ENCODE results near the gene PPP4R4. TPM values are rescaled to one million over a fixed set of nuclear protein-coding genes. Genes with fewer than 3 reads are reported as not detected.

PPP4R4 gene, protein sequence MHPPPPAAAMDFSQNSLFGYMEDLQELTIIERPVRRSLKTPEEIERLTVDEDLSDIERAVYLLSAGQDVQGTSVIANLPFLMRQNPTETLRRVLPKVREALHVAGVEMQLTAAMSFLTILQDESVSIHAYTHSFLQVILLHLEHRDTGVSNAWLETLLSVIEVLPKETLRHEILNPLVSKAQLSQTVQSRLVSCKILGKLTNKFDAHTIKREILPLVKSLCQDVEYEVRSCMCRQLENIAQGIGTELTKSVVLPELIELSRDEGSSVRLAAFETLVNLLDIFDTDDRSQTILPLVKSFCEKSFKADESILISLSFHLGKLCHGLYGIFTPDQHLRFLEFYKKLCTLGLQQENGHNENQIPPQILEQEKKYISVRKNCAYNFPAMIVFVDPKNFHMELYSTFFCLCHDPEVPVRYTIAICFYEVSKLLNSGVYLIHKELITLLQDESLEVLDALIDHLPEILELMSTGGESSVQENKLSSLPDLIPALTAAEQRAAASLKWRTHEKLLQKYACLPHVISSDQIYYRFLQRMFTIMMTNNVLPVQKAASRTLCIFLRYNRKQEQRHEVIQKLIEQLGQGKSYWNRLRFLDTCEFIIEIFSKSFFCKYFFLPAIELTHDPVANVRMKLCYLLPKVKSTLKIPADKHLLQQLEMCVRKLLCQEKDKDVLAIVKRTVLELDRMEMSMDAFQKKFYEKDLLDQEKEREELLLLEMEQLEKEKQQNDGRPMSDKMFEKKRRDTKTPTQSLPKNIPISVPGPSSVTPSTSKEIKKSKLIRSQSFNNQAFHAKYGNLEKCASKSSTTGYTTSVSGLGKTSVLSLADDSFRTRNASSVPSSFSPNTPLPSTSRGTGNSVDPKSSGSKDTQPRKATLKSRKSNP
- total RNA-seq (2014; rRNA removed; shearing (Covaris generic); ENCODE audit: low replicate concordance): not detected in 2 replicates

DNA sequence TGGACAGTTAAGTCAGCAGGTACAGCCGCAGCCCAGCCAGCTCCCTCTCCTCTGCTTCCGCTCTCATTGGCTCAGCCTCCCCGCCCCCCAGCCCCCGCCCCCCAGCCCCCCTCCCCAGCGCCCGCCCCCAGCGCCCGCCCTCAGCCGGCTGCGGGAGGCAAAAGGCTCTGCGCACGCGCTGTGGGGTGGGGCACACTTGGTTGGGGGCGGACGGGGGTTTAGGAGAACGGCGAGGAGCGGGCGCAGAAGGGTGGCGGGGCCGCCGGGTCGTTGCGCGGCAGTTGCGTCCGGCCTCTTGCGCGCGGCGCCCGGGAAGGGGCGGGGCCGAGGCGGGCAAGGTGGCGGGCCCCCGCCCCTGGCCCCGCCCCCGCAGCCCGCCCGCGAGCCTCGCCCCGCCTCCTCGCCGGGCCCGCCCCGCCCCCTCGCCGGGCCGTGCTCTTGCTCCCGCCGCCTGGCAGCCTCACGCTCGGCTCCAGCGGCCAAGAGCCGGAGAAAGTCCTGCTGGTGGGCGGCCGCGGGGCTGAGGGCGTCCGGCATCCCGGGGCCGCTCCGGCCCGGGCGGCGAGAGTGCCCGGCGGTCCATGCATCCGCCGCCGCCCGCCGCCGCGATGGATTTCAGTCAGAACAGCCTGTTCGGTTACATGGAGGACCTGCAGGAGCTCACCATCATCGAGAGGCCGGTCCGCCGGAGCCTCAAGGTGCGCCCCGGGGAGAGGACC is at the start of gene PPP4R4:
Gene PPP4R4 (plus strand): TSS at position 438 of the 719 bp plus-strand sequence. CDS start 144 bp downstream, at position 582.
- peak; percentile 61 for DNase-seq (ENCODE audit: low read depth)
- in situ Hi-C loops (cut with HindIII; ENCODE audit: low pct_unique_long_range_greater_than_20kb, low sequenced_read_pairs): no loop called here

DNA sequence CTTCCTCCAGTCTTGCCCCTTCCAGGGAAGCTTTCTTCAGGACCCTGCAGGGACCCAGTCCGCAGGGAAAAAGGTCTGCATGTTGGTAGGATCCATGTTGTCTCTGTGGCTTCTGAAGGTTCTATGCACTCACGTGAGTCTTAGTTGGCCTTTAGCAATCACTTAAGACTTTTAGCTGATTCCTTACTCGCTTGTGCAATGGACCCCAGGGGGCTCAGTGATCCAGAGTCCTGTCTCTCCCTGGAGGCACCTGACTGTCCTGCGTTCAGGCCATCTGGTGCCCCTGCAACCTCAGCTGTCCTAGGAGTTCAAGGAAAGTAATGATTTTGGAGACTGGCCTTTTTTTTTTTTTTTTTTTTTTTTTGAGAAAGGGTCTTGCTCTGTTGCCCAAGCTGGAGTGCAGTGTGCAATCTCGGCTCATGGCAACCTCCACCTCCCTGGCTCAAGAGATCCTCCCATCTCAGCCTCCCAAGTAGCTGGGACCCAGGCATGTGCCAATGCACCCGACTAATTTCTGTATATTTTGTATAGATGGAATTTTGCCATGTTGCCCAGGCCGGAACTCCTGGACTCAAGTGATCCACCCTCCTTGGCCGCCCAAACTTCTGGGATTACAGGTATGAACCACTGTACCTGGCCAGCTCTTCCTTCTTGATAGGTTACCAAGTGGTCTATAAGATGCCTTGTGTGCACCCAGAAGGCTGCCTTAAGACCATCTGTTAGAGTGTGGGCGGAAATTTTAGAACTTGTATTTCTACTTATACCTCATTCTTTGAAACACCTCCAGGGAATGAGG is 49.3 kb upstream of the PPP4R4 start:
- no peak for DNase-seq (ENCODE audit: low read depth)
- in situ Hi-C loops (cut with HindIII; ENCODE audit: low pct_unique_long_range_greater_than_20kb, low sequenced_read_pairs): no loop called here

DNA sequence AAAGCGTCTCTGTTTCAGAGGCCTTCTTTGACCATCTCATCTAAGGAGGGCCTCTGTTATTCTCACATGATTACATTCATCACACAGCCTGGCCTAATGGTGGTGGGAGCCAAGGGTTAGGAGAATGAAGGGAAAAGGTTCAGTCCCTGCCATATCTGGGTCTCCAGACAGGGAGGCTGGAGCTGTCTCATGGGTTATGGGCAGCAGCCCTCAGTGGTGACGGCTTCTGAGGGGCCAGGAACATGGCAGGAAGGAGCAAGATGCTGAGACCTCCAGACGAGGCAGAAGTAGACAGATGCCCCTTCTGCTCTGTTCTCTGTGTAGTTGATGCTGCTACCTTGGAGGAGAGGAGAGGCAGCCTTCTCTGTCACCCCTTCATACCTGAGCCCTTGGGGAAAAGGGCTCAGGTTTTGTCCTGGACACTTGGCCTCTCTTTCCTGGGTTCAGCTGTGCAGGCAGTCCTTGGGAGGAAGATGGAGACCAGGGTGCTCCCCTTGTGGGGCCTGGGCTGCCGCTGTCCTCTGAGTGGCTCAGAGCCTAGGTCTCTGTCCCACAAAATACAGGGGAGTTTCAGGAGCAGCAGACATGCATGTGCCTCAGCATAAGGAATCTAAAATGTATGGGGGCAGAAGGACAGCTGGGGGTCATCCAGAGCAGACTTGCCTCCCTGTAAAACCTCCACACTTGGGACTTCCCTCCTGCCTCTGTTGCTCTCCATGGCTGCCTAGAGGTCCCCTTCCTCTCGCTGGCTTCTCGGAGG is 48.3 kb upstream of the PPP4R4 start:
- no peak for DNase-seq (ENCODE audit: low read depth)
- in situ Hi-C loops (cut with HindIII; ENCODE audit: low pct_unique_long_range_greater_than_20kb, low sequenced_read_pairs): no loop called here

DNA sequence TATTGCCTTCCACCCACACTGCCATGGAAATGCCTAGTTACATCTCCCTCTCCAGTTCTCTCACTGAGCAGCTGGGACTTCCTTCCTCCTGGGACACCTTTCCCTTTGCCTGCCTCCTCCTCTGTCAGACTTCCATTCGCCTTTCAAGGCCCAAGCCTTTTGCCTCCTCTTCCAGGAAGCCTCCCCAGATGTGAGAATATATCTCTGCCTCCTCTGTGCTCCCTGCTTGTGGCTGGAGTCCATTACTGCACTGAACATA is 47.8 kb upstream of the PPP4R4 start:
- in situ Hi-C loops (cut with HindIII; ENCODE audit: low pct_unique_long_range_greater_than_20kb, low sequenced_read_pairs): no loop called here
- DNase-seq (ENCODE audit: low read depth): no peak

DNA sequence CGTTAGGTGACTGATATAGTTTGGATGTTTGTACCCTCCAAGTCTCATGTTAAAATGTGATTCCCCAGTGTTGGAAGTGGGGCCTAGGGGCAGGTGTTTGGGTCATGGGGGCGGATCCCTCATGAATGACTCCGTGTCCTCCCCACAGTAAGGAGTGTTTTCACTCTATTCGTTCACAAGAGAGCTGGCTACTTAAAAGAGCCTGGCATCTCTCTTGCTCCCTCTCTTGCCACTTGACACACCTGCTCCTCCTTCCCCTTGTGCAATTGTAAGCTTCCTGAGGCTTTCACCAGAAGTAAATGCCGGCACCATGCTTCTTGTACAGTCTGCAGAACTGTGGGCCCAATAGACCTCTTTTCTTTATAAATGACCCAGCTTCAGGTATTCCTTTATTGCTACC is 47.3 kb upstream of the PPP4R4 start:
- in situ Hi-C loops (cut with HindIII; ENCODE audit: low pct_unique_long_range_greater_than_20kb, low sequenced_read_pairs): no loop called here
- DNase-seq (ENCODE audit: low read depth): no peak

DNA sequence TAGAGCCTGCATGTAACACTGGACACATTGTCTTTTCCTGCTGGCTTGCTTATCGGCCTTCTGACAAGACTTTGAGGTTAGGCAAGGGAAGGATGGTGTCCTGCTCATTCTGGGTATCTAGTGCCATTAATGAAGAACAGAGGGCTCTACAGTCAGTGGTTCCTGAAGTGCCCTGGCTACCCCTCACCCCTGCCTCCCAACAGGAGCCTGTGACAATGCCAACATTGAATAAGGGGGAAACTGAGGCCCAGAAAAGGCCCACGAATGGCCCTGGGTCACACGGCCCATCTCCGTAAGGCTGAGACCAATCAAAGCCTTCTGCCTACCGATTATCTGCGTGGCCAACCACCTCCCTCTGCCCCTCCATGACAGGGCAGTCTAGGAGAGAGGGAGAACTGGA is 46.8 kb upstream of the PPP4R4 start:
- no peak for DNase-seq (ENCODE audit: low read depth)
- in situ Hi-C loops (cut with HindIII; ENCODE audit: low pct_unique_long_range_greater_than_20kb, low sequenced_read_pairs): no loop called here

DNA sequence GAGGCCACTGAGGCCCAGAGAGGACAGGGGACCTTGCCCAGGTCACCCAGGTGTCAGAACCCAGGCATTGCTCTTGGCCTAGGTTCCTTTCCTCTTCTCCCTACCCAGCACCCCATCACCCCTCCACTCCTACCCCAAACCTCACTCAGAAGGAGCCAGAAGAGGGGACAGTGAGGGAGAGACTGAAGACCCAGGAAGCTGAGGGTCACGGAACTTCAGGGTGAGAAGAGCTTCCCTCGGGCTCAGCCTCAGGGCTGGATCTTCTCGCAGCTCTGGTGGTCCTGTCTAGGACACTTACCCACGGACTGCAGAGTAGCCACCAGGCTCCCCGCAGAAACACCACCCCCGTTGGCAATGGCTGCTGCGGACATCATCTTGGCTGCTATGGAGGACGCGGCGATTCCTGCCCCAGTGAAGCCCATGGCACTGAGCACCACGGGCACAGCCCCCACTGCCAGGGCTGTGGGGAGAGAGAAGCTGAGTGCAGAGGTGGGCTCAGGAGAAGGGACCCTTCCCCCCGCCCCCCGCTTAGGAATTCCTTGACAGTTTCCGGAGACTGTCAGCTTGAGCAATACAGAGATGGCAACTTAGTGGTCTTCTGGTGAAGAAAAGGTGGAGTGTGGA is 45.8 kb upstream of the PPP4R4 start:
- DNase-seq (ENCODE audit: low read depth): no peak
- in situ Hi-C loops (cut with HindIII; ENCODE audit: low pct_unique_long_range_greater_than_20kb, low sequenced_read_pairs): no loop called here

DNA sequence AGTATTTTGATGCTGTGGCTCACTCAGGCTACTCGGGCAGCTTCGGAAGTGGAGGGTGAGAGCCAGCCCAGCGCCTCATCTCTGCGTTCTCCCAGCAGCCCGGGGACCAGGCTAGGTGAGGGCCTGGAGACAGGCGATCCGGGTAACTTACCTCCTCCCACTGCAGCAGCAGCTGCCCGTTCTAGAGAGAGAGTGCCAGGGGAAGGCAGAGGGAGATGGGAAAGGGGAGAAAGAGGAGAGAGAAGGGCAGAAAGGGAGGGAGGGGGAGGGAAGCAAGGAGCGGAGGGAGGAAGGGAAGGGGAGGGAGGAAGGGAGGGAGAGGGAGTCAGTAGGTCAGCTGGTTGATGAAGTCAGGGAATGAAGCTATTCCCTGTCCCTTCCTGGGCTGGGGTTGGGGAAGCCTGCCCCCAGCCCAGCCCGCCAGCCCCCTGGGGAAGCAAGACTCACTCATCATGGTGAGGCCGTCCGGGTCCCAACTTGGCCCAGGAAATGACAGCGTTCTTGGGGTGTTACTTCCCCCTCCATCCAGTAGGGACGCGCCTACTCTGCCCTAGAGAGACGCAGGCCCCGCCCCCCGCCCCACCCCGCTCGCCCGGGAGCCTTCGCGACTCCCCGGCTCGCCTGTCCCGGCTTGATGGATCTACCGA is 44.9 kb upstream of the PPP4R4 start, which contains the start of gene IFI27L2:
Gene IFI27L2 (minus strand): TSS at position 494 of the 647 bp plus-strand sequence. CDS start 40 bp downstream, at position 454.
- in situ Hi-C loops (cut with HindIII; ENCODE audit: low pct_unique_long_range_greater_than_20kb, low sequenced_read_pairs): no loop called here
- DNase-seq (ENCODE audit: low read depth): peak; percentile 72

DNA sequence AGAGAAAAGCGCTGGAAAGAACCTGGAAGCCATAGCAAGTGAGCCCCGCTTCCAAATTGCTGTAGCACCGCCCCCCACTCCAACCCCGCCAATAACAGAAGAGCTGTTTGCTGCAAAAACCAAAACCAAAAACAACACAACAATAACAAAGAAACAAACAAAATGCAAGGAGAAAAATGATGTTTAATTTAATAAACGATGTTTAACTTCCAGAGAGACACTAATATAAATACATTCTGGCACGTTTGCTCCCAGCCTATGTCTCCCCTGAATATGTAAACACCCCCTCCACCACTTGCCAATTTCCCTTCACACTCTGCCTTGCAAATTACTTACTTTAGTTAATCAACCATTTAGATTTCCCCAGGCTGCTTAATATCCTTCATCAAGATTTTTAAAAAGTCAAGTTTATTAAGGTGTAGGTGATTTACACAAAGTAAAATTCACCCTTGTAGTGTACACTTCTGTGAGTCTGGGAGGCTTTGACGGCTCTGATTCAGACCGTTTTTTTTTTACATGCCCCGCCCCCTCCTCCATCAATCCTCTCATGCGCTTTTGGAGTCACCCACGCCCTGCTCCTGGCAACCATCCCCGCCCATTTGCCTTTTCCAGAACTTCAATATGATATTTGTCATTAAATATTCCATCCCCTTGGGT is 44.2 kb upstream of the PPP4R4 start:
- DNase-seq (ENCODE audit: low read depth): peak; percentile 44
- in situ Hi-C loops (cut with HindIII; ENCODE audit: low pct_unique_long_range_greater_than_20kb, low sequenced_read_pairs): no loop called here

DNA sequence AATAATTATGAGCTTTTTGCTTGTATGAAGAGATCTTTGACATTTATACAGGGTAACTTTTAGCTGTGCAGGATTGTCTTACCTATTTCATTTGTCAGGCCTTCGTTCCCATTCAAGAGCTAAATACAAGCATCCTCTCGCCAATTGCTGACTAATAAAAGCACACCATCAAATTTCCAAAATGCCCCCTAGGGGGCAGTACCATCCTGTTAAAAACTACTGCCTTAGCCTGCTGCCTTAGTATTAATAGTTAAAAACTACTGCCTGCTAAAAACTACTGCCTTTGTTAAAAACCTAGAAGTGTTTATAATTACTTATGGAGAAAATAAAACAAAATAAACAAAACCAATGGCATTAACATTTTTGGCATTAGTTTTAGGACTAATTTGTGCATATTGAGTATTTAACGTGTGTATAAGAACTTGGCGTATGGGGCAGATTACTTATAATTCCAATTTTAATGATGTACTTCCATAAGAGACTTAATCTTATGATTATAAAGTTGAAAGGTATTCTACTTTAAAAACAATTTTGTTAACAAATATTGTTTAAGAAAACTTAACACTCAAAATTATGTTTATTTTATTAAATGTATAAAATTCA is 41.7 kb upstream of the PPP4R4 start:
- in situ Hi-C loops (cut with HindIII; ENCODE audit: low pct_unique_long_range_greater_than_20kb, low sequenced_read_pairs): no loop called here
- peak; percentile 45 for DNase-seq (ENCODE audit: low read depth)

DNA sequence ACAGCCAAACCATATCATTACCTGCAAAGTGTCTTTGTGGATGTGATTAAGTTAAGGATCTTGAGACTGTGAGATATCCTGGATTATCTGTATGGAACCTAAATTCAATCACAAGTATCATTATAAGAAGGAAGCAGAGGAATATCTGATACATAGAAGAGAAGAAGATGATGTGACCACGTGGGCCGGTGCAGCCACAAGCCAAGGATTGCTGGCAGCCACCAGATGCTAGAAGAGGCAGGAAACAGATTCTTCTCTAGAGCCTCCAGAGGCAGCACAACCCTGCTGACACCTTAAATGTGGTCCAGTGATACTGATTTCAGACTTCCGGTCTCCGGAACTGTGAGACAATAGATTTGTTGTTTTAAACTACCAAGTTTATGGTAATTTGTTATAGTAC is 38.6 kb upstream of the PPP4R4 start:
- in situ Hi-C loops (cut with HindIII; ENCODE audit: low pct_unique_long_range_greater_than_20kb, low sequenced_read_pairs): no loop called here
- no peak for DNase-seq (ENCODE audit: low read depth)

DNA sequence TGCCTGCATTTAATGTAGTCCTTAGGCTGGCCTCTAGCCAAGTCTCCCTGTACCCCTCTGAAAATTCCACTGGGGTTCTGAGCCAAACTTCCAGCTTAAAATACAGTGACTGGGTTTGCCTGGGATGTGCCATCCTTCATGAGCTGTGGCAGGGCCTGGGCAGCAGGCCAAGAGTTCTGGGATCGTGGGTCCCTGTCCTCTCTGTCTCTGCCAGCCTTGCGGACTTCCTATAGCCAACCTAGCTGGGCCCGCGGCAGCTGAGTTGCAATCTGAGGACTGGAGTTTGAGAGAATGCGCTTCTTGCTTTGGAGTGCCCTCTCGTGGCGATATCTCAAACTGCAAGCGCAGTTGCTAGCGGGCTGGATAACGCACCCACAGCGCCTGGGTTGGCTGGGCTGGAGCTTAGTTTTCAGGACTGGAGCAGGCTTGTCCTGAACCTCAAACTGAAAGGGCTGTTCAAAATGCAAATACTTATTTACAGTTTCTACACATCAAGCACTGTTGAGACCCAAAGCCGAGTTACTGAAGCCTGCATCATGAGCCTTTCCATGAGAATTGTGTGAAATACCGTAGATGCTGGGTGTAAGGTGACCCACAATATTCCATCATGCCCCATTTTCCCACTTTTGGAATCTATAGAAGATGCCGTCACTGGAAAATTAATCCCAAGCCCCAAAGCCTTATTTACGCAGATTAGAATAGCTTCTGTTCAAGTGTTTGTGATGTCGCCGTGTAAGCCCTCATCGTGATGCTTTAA is 37.4 kb upstream of the PPP4R4 start:
- DNase-seq (ENCODE audit: low read depth): peak; percentile 56

DNA sequence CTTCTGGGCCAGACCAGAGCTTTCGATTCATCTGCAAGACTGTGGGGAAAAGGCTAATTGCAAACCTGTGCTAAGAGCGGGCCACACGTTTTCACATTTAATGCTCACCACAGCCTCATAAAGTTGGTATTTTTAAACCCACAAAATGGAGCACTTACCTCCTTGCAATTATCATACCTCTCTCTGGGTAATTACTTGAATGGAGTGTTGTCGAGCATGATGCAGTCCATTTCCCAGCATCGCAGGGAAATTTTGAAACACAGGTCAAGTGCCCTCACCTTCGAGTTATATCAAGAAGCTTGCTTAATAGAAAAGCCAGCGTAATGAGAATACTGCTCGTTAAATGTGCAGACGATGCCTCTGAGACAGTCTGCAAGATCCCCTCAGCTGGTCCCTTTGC is 35.9 kb upstream of the PPP4R4 start:
- DNase-seq (ENCODE audit: low read depth): no peak
- in situ Hi-C loops (cut with HindIII; ENCODE audit: low pct_unique_long_range_greater_than_20kb, low sequenced_read_pairs): no loop called here

More for the DNA sequence above, 37.4 kb upstream of the PPP4R4 start:
- in situ Hi-C loops (cut with HindIII; ENCODE audit: low pct_unique_long_range_greater_than_20kb, low sequenced_read_pairs): no loop called here

DNA sequence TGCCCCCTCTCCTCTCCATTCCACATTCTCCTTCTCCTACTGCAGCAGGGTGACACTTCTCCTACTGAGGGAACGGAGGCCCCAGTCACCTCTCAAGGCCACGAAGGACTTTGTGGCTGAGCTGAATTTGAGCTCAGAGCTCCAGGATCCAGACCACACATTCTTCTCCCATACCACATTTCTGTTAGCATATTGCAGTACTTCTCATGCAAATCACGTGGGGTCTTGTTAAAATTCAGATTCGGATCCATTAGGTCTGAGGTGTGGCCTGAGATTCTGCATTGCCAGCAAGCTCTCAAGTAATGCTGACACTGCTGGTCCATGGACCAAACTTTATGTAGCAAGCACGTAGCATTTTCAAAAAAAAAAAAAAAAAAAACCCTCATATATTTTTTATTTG is 35.1 kb upstream of the PPP4R4 start:
- no peak for DNase-seq (ENCODE audit: low read depth)
- in situ Hi-C loops (cut with HindIII; ENCODE audit: low pct_unique_long_range_greater_than_20kb, low sequenced_read_pairs): no loop called here

DNA sequence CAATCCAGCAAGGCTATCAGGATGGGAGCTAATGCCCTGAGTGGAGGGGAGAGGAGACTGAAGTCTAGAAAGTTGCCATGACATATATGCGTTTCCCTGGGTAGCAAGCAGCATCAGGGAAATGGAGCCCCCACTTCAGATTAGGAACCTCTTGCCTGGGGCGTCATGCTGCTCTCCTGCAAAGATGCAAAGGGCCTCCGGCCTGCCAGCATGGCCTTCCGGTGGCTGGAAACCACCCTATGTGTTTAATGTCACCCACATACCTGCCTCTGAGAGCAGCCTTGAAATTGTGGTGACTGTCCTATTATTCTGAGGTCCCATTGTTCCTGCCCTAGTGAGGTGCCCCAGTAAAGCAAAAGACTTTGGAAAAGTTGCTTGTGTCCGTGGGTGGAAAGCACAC is 34.7 kb upstream of the PPP4R4 start:
- in situ Hi-C loops (cut with HindIII; ENCODE audit: low pct_unique_long_range_greater_than_20kb, low sequenced_read_pairs): no loop called here
- no peak for DNase-seq (ENCODE audit: low read depth)
